A549 (cell line): ENCODE data around the gene CD151. TPM values are rescaled to one million over a fixed set of nuclear protein-coding genes. Genes with fewer than 3 reads are reported as not detected.

ENCODE experiments used
- ATAC-seq, 2 experiments: fragments of 200-7000 bp in 1 of 2; fragments of >200 bp in 1 of 2; cut with Nextera tagmentation in 1 of 2; cut with Tn5 transposase in 1 of 2; 3 replicates each; pipeline versions ENCODE4 v1.8.0 to v1.9.1; 2018 to 2020; ENCODE audit warnings: mild to moderate bottlenecking in 1 of 2, moderate library complexity in 1 of 2
- CTCF ChIA-PET: fragments of 300-600 bp; sonication (Branson Sonifier 250); formaldehyde crosslinking; extraction: SDS; loops from one replicate; lab custom pipeline; 2021; ENCODE audit warnings: antibody characterized with exemption, inconsistent platforms; lab: Yijun Ruan, JAX
- POLR2A ChIA-PET: fragments of 350-600 bp; formaldehyde crosslinking; extraction: SDS; loops from one replicate; lab custom pipeline; 2021; ENCODE audit warnings: antibody characterized with exemption, inconsistent platforms; lab: Yijun Ruan, JAX
- DNase-seq, 2 experiments: peaks; one replicate each; pipeline versions ENCODE4 v3.0.0 to v3.0.0-alpha.2; 2011 to 2016; ENCODE audit warnings: low read depth in 1 of 2, low spot score in 1 of 2
- FAIRE-seq: peaks from 2 replicates; lab custom pipeline; 2011; peaks lifted over from hg19 to GRCh38; lab: Jason Lieb, UNC
- H3K27ac ChIP-seq, 2 experiments: fragments of >200 bp; sonication (Bioruptor Twin); formaldehyde crosslinking; 3 replicates each; pipeline ENCODE4 v1.5.1; 2016 to 2017
- H3K4me1 ChIP-seq: fragments of >200 bp; sonication (Bioruptor Twin); formaldehyde crosslinking; 3 replicates; pipeline ENCODE4 v1.6.1; 2016
- H3K4me2 ChIP-seq: fragments of >200 bp; sonication (Bioruptor Twin); formaldehyde crosslinking; 3 replicates; pipeline ENCODE4 v1.6.1; 2016
- H3K4me3 ChIP-seq: fragments of >200 bp; sonication (Bioruptor Twin); formaldehyde crosslinking; 3 replicates; pipeline ENCODE4 v1.5.1; 2016
- H3K9me3 ChIP-seq: fragments of >200 bp; sonication (Bioruptor Twin); formaldehyde crosslinking; 3 replicates; pipeline ENCODE4 v1.6.1; 2016
- CBX2 ChIP-seq: fragments of 200-600 bp; sonication (generic); IDR thresholded peaks from 2 replicates; pipeline ENCODE4 v1.6.1; 2016; ENCODE audit warnings: low read depth, mild to moderate bottlenecking, borderline replicate concordance
- CBX8 ChIP-seq: fragments of 200-600 bp; sonication (generic); IDR thresholded peaks from 2 replicates; pipeline ENCODE4 v1.6.1; 2016
- EHMT2 ChIP-seq: fragments of 200-600 bp; sonication (generic); IDR thresholded peaks from 2 replicates; pipeline ENCODE4 v1.6.1; 2016; ENCODE audit warnings: antibody characterized with exemption, low read depth, mild to moderate bottlenecking, moderate library complexity
- FOSL2 ChIP-seq, 2 experiments: fragments of 450-650 bp in 1 of 2; fragments of >200 bp in 1 of 2; sonication (Bioruptor Twin) in 1 of 2; formaldehyde crosslinking; IDR thresholded peaks; 2 replicates each; pipeline versions ENCODE4 v1.5.0 to v1.6.1; 2016 to 2020; ENCODE audit warnings: mild to moderate bottlenecking in 1 of 2, moderate library complexity in 1 of 2
- GATA3 ChIP-seq: IDR thresholded peaks from 2 replicates; pipeline ENCODE4 v1.6.1; 2012; ENCODE audit warnings: borderline replicate concordance
- HDAC2 ChIP-seq: fragments of 200-600 bp; sonication (generic); IDR thresholded peaks from 2 replicates; pipeline ENCODE4 v1.6.1; 2016
- HOXB5 ChIP-seq: fragments of 250-450 bp; sonication (Bioruptor Pico); IDR thresholded peaks from 2 replicates; pipeline ENCODE4 v1.5.0; 2020; ENCODE audit warnings: mild to moderate bottlenecking, moderate library complexity
- JUN ChIP-seq, 2 experiments: fragments of >200 bp; sonication (Bioruptor Twin); formaldehyde crosslinking; IDR thresholded peaks; 2 replicates in 1 of 2; 3 replicates in 1 of 2; pipeline ENCODE4 v1.6.1; 2016 to 2017
- MAZ ChIP-seq: fragments of 150-350 bp; IDR thresholded peaks from 2 replicates; pipeline ENCODE4 v1.6.1; 2014; ENCODE audit warnings: antibody characterized with exemption, low read depth, low read length, borderline replicate concordance
- MYC ChIP-seq: IDR thresholded peaks from 2 replicates; pipeline ENCODE4 v1.6.1; 2012; ENCODE audit warnings: mild to moderate bottlenecking, inconsistent platforms, low read length, improper control_type of control experiment, borderline replicate concordance
- NFE2L2 ChIP-seq: fragments of 150-350 bp; conservative IDR thresholded peaks from 2 replicates; pipeline ENCODE4 v1.6.1; 2014; ENCODE audit warnings: low read length
- PBX3 ChIP-seq: IDR thresholded peaks from 2 replicates; pipeline ENCODE4 v1.6.1; 2012
- SMC3 ChIP-seq: fragments of >200 bp; sonication (Bioruptor Twin); formaldehyde crosslinking; IDR thresholded peaks from 3 replicates; pipeline ENCODE4 v1.6.1; 2018; ENCODE audit warnings: inconsistent platforms
- TFCP2L1 ChIP-seq: fragments of 250-450 bp; sonication (Bioruptor Pico); IDR thresholded peaks from 2 replicates; pipeline ENCODE4 v1.5.0; 2021; ENCODE audit warnings: mild to moderate bottlenecking
- ZC3H11A ChIP-seq: fragments of 450-650 bp; IDR thresholded peaks from 2 replicates; pipeline ENCODE4 v1.6.1; 2014; ENCODE audit warnings: antibody characterized with exemption, mild to moderate bottlenecking
- ZFP36 ChIP-seq: fragments of 450-650 bp; IDR thresholded peaks from 2 replicates; pipeline ENCODE4 v1.6.1; 2014; ENCODE audit warnings: borderline replicate concordance; ENCODE audit not compliant: partially characterized antibody
- ZNF302 ChIP-seq: fragments of 250-450 bp; sonication (Bioruptor Pico); IDR thresholded peaks from 2 replicates; pipeline ENCODE4 v1.9.0; 2021; ENCODE audit warnings: inconsistent platforms, mild to moderate bottlenecking, moderate library complexity
- WGBS: methylation state at CpG from one replicate; pipeline ENCODE4 v1.1.6; 2017; ENCODE audit errors: missing lambda C conversion rate; 5-methylcytosine and 5-hydroxymethylcytosine counted together
- polyA plus RNA-seq, 4 experiments: library from polyadenylated mRNA; depleted of rRNA in 3 of 4; stranded (reverse); fragments of >200 nt; fragmentation: RNase III in 1 of 4; extraction: RNeasy Plus Mini Kit Qiagen cat#74134 plus additional on column Dnase treatment in 1 of 4; gene quantifications; 2 replicates in 3 of 4; 3 replicates in 1 of 4; pipeline ENCODE4 v1.2.3, GENCODE V29; 2011 to 2017
- TF ChIP-seq, protein P1 (sequence below): fragments of >200 bp; sonication (Bioruptor Twin); formaldehyde crosslinking; IDR thresholded peaks from 3 replicates; pipeline ENCODE4 v1.5.1; 2016
- TF ChIP-seq, protein P2 (sequence below): IDR thresholded peaks from 2 replicates; pipeline ENCODE4 v1.6.1; 2012
- TF ChIP-seq, protein P3 (sequence below): fragments of 250-450 bp; sonication (Bioruptor Pico); IDR thresholded peaks from 2 replicates; pipeline ENCODE4 v1.5.0; 2021; ENCODE audit warnings: mild to moderate bottlenecking, moderate library complexity, borderline replicate concordance
- TF ChIP-seq, protein P4 (sequence below): fragments of >200 bp; sonication (Bioruptor Twin); formaldehyde crosslinking; IDR thresholded peaks from 2 replicates; pipeline ENCODE4 v1.6.1; 2016
- TF ChIP-seq, protein P5 (sequence below): fragments of >200 bp; sonication (Bioruptor Twin); formaldehyde crosslinking; IDR thresholded peaks from 3 replicates; pipeline ENCODE4 v1.6.1; 2016

CD151 gene
- polyA plus RNA-seq, 2 of the 4 experiments (the other 2 are of a cell fraction) = 409 to 701 TPM

DNA sequence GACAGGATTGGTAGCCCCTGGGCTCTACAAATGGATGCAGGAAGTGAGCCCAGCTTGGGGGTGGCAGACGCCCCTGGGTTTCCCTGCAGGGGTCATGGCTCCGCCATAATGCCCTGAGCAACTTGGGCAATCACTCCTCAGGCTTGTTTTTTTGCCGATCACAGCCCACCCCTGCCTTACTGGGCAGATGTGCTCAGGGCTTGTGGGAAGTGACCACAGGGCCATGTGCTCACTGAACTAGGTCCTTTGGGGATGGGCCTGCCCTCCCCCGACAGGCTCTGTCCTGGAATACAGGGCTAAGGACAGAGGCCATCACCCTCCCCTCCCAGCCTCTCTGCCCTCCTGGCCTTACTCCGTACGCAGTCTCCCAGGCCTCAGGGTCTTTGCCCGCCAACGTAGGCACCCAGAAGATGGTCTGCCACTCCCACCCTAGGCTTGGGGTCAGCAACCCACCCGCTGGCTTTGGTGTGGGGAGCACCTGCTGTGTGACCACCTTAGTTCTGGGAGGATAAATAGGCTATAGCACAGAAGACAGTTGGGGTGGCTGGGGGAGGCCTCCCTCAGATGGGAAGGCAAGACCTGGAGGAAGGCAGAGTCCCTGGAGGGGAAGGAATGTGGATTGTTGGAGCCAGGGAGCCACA is 19.2 kb upstream of the CD151 start (continued):
- TF ChIP-seq TFCP2L1 (CRISPR knock-in tag) (0 out of 2 replicates have a peak, but pooled peaks have one; percentile 3), CBX2 (no peak), JUN (IDR thresholded peaks at IDR 0.05) (peak in 1 of 2 experiments; percentile 51; a peak in 2 of 5 replicates), EHMT2 (no peak), ZFP36 (no peak), GATA3 (no peak; the same call in 1 of the 2 replicates)
- TF ChIP-seq, protein P1, sequence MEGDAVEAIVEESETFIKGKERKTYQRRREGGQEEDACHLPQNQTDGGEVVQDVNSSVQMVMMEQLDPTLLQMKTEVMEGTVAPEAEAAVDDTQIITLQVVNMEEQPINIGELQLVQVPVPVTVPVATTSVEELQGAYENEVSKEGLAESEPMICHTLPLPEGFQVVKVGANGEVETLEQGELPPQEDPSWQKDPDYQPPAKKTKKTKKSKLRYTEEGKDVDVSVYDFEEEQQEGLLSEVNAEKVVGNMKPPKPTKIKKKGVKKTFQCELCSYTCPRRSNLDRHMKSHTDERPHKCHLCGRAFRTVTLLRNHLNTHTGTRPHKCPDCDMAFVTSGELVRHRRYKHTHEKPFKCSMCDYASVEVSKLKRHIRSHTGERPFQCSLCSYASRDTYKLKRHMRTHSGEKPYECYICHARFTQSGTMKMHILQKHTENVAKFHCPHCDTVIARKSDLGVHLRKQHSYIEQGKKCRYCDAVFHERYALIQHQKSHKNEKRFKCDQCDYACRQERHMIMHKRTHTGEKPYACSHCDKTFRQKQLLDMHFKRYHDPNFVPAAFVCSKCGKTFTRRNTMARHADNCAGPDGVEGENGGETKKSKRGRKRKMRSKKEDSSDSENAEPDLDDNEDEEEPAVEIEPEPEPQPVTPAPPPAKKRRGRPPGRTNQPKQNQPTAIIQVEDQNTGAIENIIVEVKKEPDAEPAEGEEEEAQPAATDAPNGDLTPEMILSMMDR = no peak

DNA sequence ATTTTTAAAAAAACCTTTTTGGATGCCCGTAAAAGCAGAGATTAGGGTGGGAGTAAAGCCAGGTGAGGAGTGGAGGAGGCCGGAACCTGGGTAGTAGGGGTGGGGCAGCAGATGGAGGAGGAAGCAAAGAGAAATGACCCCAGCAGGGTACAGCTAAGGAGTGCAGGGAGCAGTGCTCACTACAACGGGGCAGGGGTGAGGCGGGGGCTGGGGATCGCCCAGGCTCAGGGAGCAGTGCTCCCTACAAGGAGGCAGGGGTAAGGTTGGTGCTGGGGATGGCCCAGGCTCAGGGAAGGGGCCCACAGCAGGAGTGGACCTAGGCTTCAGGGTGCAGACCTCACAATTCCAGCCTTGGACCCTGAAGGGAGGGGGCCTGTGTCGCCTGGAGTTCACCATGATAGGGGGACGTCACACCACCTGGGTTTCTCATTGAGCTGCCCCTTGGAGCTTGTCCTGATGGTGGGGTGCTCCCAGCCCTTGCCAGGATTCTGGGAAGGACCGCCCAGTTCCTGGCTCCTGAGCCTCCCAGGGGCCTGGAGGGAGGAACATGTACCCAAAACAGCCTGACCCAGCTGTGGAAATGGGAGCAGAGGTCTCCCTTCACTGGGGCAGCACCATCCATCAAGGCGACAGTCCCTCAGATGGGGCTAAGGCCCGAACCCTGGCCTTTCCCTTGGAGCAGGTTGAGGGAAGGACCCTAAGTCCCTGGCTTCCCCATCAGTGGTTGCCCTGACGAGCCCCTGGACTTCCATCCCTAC is 16.9 kb upstream of the CD151 start:
- ATAC-seq (no peak), FAIRE-seq (no peak)

More for the DNA sequence above, 16.9 kb upstream of the CD151 start:
- 85% methylated on average over 11 of the region's 11 CpGs for WGBS
- POLR2A ChIA-PET = no interaction called here
- no peak overlapping the region for H3K27ac ChIP-seq
- TF ChIP-seq FOSL2 (IDR thresholded peaks at IDR 0.05) (no peak), FOSL2 (CRISPR knock-in tag; IDR thresholded peaks at IDR 0.05) (no peak), NFE2L2 (no peak), MAZ (no peak), EHMT2 (no peak), HDAC2 (no peak), ZNF302 (CRISPR knock-in tag) (no peak), SMC3 (no peak), CBX8 (no peak), PBX3 (no peak), HOXB5 (no peak), ZC3H11A (no peak), JUN (IDR thresholded peaks at IDR 0.05) (no peak), MYC (no peak)
- TF ChIP-seq, protein P2, sequence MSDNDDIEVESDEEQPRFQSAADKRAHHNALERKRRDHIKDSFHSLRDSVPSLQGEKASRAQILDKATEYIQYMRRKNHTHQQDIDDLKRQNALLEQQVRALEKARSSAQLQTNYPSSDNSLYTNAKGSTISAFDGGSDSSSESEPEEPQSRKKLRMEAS = no peak
- TF ChIP-seq, protein P3, sequence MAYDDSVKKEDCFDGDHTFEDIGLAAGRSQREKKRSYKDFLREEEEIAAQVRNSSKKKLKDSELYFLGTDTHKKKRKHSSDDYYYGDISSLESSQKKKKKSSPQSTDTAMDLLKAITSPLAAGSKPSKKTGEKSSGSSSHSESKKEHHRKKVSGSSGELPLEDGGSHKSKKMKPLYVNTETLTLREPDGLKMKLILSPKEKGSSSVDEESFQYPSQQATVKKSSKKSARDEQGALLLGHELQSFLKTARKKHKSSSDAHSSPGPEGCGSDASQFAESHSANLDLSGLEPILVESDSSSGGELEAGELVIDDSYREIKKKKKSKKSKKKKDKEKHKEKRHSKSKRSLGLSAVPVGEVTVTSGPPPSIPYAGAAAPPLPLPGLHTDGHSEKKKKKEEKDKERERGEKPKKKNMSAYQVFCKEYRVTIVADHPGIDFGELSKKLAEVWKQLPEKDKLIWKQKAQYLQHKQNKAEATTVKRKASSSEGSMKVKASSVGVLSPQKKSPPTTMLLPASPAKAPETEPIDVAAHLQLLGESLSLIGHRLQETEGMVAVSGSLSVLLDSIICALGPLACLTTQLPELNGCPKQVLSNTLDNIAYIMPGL (CRISPR knock-in tag) = no peak
- TF ChIP-seq, protein P4, sequence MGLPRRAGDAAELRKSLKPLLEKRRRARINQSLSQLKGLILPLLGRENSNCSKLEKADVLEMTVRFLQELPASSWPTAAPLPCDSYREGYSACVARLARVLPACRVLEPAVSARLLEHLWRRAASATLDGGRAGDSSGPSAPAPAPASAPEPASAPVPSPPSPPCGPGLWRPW = no peak
- TF ChIP-seq, protein P5, sequence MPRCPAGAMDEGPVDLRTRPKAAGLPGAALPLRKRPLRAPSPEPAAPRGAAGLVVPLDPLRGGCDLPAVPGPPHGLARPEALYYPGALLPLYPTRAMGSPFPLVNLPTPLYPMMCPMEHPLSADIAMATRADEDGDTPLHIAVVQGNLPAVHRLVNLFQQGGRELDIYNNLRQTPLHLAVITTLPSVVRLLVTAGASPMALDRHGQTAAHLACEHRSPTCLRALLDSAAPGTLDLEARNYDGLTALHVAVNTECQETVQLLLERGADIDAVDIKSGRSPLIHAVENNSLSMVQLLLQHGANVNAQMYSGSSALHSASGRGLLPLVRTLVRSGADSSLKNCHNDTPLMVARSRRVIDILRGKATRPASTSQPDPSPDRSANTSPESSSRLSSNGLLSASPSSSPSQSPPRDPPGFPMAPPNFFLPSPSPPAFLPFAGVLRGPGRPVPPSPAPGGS = no peak
- DNase-seq = no peak
- H3K4me2 ChIP-seq = no peak overlapping the region
- CTCF ChIA-PET = interaction anchor here (1.0 to 1.9 kb wide), 3 partner anchors 13 to 235 kb away, joined by 3 to 6 read pairs (median 5); partner anchors contain the start of gene CRACR2B
- peaks cover 45% of the 10 kb centered on the region for H3K4me1 ChIP-seq
- H3K4me3 ChIP-seq = no peak overlapping the region
- no peaks in the 10 kb centered on the region for H3K9me3 ChIP-seq
